Measurements from ENCODE around the gene NR2F1.

- TF ChIP-seq CTCF (IDR thresholded peaks at IDR 0.05; ENCODE audit: insufficient read depth, low read length, poor library complexity, severe bottlenecking) (no peak), EZH2phosphoT487 (conservative IDR thresholded peaks at IDR 0.05; ENCODE audit: low read length) (no peak)
Measured at GRCh38 chr5:93596676-93597490, 13.9 kb downstream of the NR2F1 start.
